ENCODE data around the gene MFAP5.

MFAP5 gene

DNA sequence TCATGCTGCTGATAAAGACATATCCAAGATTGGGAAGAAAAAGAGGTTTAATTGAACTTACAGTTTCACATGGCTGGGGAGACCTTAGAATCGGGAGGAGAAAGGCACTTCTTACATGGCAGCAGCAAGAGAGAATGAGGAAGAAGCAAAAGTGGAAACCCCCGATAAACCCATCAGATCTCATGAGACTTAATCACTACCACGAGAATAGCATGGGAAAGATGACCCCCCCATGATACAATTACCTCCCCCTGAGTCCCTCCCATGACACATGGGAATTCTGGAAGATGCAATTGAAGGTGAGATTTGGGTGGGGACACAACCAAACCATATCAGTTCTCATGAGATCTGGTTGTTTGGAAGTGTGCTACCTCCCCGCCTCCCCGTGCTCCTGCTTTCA, 9.8 kb upstream of the MFAP5 start:
- no peak for TF ChIP-seq TAF1 (IDR thresholded peaks at IDR 0.05; ENCODE audit: borderline replicate concordance, insufficient read depth, low read length)
- TF ChIP-seq SIN3A (IDR thresholded peaks at IDR 0.05; ENCODE audit: borderline replicate concordance, insufficient read depth, low read length): no peak
- TF ChIP-seq, protein P1, sequence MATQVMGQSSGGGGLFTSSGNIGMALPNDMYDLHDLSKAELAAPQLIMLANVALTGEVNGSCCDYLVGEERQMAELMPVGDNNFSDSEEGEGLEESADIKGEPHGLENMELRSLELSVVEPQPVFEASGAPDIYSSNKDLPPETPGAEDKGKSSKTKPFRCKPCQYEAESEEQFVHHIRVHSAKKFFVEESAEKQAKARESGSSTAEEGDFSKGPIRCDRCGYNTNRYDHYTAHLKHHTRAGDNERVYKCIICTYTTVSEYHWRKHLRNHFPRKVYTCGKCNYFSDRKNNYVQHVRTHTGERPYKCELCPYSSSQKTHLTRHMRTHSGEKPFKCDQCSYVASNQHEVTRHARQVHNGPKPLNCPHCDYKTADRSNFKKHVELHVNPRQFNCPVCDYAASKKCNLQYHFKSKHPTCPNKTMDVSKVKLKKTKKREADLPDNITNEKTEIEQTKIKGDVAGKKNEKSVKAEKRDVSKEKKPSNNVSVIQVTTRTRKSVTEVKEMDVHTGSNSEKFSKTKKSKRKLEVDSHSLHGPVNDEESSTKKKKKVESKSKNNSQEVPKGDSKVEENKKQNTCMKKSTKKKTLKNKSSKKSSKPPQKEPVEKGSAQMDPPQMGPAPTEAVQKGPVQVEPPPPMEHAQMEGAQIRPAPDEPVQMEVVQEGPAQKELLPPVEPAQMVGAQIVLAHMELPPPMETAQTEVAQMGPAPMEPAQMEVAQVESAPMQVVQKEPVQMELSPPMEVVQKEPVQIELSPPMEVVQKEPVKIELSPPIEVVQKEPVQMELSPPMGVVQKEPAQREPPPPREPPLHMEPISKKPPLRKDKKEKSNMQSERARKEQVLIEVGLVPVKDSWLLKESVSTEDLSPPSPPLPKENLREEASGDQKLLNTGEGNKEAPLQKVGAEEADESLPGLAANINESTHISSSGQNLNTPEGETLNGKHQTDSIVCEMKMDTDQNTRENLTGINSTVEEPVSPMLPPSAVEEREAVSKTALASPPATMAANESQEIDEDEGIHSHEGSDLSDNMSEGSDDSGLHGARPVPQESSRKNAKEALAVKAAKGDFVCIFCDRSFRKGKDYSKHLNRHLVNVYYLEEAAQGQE (IDR thresholded peaks at IDR 0.05; ENCODE audit: insufficient read depth in 1 of 2, low read depth in 2 of 2, low read length in 2 of 2): no peak
- no peak for TF ChIP-seq POLR2AphosphoS5 (IDR thresholded peaks at IDR 0.05; ENCODE audit: low read depth, low read length)
- no peak for TF ChIP-seq FOXP2 (optimal IDR thresholded peaks at IDR 0.05; ENCODE audit: borderline replicate concordance, extremely low read depth, extremely low read length, insufficient read depth)

DNA sequence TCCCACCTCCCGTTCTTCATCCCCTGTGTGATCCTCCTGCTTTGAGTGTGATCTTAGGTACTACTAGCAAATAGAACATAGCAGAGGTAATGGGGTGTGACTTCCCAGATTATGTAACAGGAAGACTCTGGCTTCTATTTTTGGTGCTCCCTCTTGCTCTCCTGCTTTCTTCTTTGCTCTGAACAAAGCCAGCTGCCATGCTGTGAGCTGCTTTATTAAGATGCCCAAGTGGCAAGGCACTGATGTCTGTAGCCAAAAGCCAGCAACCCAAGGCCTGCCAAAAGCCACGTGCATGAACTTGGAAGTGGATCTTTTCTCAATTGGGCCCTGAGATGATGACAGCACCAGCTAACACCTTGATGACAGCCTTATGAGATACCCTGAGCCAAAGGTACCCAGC, 5.8 kb upstream of the MFAP5 start:
- TF ChIP-seq, protein P1 (IDR thresholded peaks at IDR 0.05; ENCODE audit: insufficient read depth in 1 of 2, low read depth in 2 of 2, low read length in 2 of 2): no peak
- TF ChIP-seq FOXP2 (optimal IDR thresholded peaks at IDR 0.05; ENCODE audit: borderline replicate concordance, extremely low read depth, extremely low read length, insufficient read depth): no peak
- no peak for TF ChIP-seq POLR2AphosphoS5 (IDR thresholded peaks at IDR 0.05; ENCODE audit: low read depth, low read length)
- no peak for TF ChIP-seq SIN3A (IDR thresholded peaks at IDR 0.05; ENCODE audit: borderline replicate concordance, insufficient read depth, low read length)
- TF ChIP-seq TAF1 (IDR thresholded peaks at IDR 0.05; ENCODE audit: borderline replicate concordance, insufficient read depth, low read length): no peak

DNA sequence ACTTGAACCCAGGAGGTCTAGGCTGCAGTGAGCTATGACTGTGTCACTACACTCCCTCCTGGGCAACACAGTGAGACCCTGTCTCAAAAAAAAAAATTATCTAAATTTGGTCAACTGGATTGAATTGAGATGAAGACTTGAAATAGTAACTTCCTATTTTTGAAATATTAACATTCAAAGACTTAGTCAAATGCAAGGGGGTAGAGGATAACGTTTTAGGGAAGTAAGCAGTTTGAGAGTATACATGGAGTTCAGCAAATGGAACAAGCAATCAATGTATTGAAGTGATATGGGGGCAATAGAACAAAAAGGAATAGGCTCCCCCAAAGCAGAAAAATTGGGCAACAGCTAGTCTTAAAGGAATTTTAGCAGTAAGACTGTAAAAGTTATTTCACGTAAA, 4.6 kb upstream of the MFAP5 start:
- no peak for TF ChIP-seq TAF1 (IDR thresholded peaks at IDR 0.05; ENCODE audit: borderline replicate concordance, insufficient read depth, low read length)
- TF ChIP-seq POLR2AphosphoS5 (IDR thresholded peaks at IDR 0.05; ENCODE audit: low read depth, low read length): no peak
- TF ChIP-seq, protein P1 (IDR thresholded peaks at IDR 0.05; ENCODE audit: insufficient read depth in 1 of 2, low read depth in 2 of 2, low read length in 2 of 2): no peak
- no peak for TF ChIP-seq FOXP2 (optimal IDR thresholded peaks at IDR 0.05; ENCODE audit: borderline replicate concordance, extremely low read depth, extremely low read length, insufficient read depth)
- TF ChIP-seq SIN3A (IDR thresholded peaks at IDR 0.05; ENCODE audit: borderline replicate concordance, insufficient read depth, low read length): no peak

DNA sequence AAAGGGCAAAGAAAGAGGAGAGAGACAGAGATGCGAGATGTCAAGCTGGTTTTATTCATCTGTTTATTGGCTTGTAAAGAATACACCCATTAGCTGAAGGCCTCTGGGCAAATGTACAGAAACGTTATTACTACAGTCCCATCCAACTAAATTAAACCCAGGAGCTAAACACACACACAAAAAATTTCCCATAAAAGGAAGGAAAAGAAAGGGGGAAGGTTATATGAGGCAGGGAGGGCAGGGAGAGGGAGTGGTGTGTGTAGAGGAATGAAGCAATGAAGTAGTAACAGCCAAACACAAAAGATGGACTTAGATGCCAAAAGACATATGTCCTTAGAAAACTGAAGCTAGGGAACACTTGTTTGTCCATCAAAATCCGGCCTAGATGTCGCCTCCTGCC, 3.1 kb upstream of the MFAP5 start:
- TF ChIP-seq, protein P1 (IDR thresholded peaks at IDR 0.05; ENCODE audit: insufficient read depth in 1 of 2, low read depth in 2 of 2, low read length in 2 of 2): no peak
- TF ChIP-seq POLR2AphosphoS5 (IDR thresholded peaks at IDR 0.05; ENCODE audit: low read depth, low read length) (no peak), FOXP2 (optimal IDR thresholded peaks at IDR 0.05; ENCODE audit: borderline replicate concordance, extremely low read depth, extremely low read length, insufficient read depth) (no peak), TAF1 (IDR thresholded peaks at IDR 0.05; ENCODE audit: borderline replicate concordance, insufficient read depth, low read length) (no peak)

Measured in PFSK-1 (cell line).